ENCODE results near the gene TPO.

The TPO gene

GRCh38 chr2:1539973-1540372, 126.7 kb downstream of the TPO start:
- no peak for DNase-seq

- DNase-seq = no peak
These were observed 127.2 kb downstream of the TPO start for GRCh38 chr2:1540481-1540880.

- no peak for DNase-seq
These were observed 127.8 kb downstream of the TPO start for GRCh38 chr2:1541040-1541439.

- no peak for DNase-seq
These were observed 128.7 kb downstream of the TPO start for GRCh38 chr2:1541819-1542475.

GRCh38 chr2:1542971-1543370, 129.7 kb downstream of the TPO start:
- no peak for DNase-seq

- DNase-seq = no peak
These were observed 130.7 kb downstream of the TPO start for GRCh38 chr2:1543776-1544477.

- DNase-seq = no peak
These were observed 131.3 kb downstream of the TPO start for GRCh38 chr2:1544478-1545069.

GRCh38 chr2:1546023-1546591, 132.8 kb downstream of the TPO start:
- DNase-seq = peak; percentile 24

GRCh38 chr2:1546901-1547300, 133.6 kb downstream of the TPO start:
- no peak for DNase-seq

- no peak for DNase-seq
These were observed 135.8 kb downstream of the TPO start for GRCh38 chr2:1548910-1549673.

- no peak for DNase-seq
These were observed 136.8 kb downstream of the TPO start for GRCh38 chr2:1550076-1550475.

- no peak for DNase-seq
These were observed 137.5 kb downstream of the TPO start for GRCh38 chr2:1550658-1551316.

- DNase-seq = no peak
These were observed 138.6 kb downstream of the TPO start for GRCh38 chr2:1551905-1552304.

- DNase-seq = no peak
These were observed 139.3 kb downstream of the TPO start for GRCh38 chr2:1552611-1553010.

GRCh38 chr2:1553671-1554295, 140.5 kb downstream of the TPO start:
- no peak for DNase-seq

GRCh38 chr2:1556286-1556685, 143.0 kb downstream of the TPO start:
- no peak for DNase-seq

- no peak for DNase-seq
These were observed 143.7 kb downstream of the TPO start for GRCh38 chr2:1556776-1557466.

- DNase-seq = no peak
These were observed 144.2 kb downstream of the TPO start for GRCh38 chr2:1557467-1557820.

GRCh38 chr2:1559589-1560175, 146.4 kb downstream of the TPO start:
- DNase-seq = no peak

- no peak for DNase-seq
These were observed 148.0 kb downstream of the TPO start for GRCh38 chr2:1561259-1561658.

GRCh38 chr2:1561811-1562421, 148.7 kb downstream of the TPO start:
- DNase-seq = no peak

Measured in MV-4-11 (cell line).